PC-3 (cell line): Measurements from ENCODE around the gene RAB4B. TPM values are rescaled to one million over a fixed set of nuclear protein-coding genes. Genes with fewer than 3 reads are reported as not detected.

Experiments
- ATAC-seq: fragments of 200-7000 bp; cut with Tn5 transposase; 2 replicates; pipeline ENCODE4 v1.9.1; 2020; ENCODE audit warnings: mild to moderate bottlenecking, moderate library complexity
- BruUV-seq: library from RNA; stranded (reverse); fragments of 400-500 nt; replicated peaks from 2 replicates; lab custom pipeline; 2021; lab: Mats Ljungman, UMichigan
- CTCF ChIA-PET: fragments of 300-600 bp; sonication (Branson Sonifier 250); formaldehyde crosslinking; loops from one replicate; lab custom pipeline; 2022; ENCODE audit warnings: antibody characterized with exemption; lab: Charles Lee
- POLR2A ChIA-PET: fragments of 300-600 bp; sonication (Branson Sonifier 250); formaldehyde crosslinking; loops from one replicate; lab custom pipeline; 2022; ENCODE audit warnings: antibody characterized with exemption; ENCODE audit not compliant: unreplicated experiment; lab: Charles Lee
- DNase-seq: peaks from one replicate; pipeline ENCODE4 v3.0.0-alpha.2; 2015
- H2AFZ ChIP-seq: fragments of 300-600 bp; sonication (generic); 2 replicates; pipeline ENCODE4 v1.6.0; 2016; ENCODE audit warnings: antibody characterized with exemption, low read length
- H3F3A ChIP-seq: fragments of 300-600 bp; sonication (generic); one replicate; pipeline ENCODE4 v1.6.0; 2017; ENCODE audit warnings: antibody characterized with exemption, low read length, control low read depth, mild to moderate bottlenecking; ENCODE audit not compliant: unreplicated experiment
- H3K27ac ChIP-seq: fragments of 300-600 bp; sonication (generic); 2 replicates; pipeline ENCODE4 v1.5.1; 2016; ENCODE audit warnings: mild to moderate bottlenecking, low read length
- H3K27me3 ChIP-seq: fragments of 300-600 bp; sonication (generic); 2 replicates; pipeline ENCODE4 v1.6.1; 2016; ENCODE audit warnings: low read length, mixed read lengths
- H3K36me3 ChIP-seq: fragments of 300-600 bp; sonication (generic); 2 replicates; pipeline ENCODE4 v1.6.1; 2016; ENCODE audit warnings: low read depth, mixed run types, low read length, mixed read lengths
- H3K4me1 ChIP-seq: fragments of 300-600 bp; sonication (generic); 2 replicates; pipeline ENCODE4 v1.5.1; 2016; ENCODE audit warnings: low read length; ENCODE audit not compliant: insufficient read depth
- H3K4me2 ChIP-seq: fragments of 300-600 bp; sonication (generic); 2 replicates; pipeline ENCODE4 v1.6.0; 2016; ENCODE audit warnings: low read length
- H3K4me3 ChIP-seq: fragments of 300-600 bp; sonication (generic); 2 replicates; pipeline ENCODE4 v1.5.1; 2016; ENCODE audit warnings: mild to moderate bottlenecking, low read length, mixed read lengths
- H3K79me2 ChIP-seq: fragments of 300-600 bp; sonication (generic); 2 replicates; pipeline ENCODE4 v1.6.1; 2017; ENCODE audit warnings: low read length, mixed read lengths
- H3K9ac ChIP-seq: fragments of 300-600 bp; sonication (generic); 2 replicates; pipeline ENCODE4 v1.6.0; 2016; ENCODE audit warnings: mild to moderate bottlenecking, low read length
- H3K9me2 ChIP-seq: fragments of 300-600 bp; sonication (generic); replicated peaks from 2 replicates; pipeline ENCODE4 v1.6.1; 2016; ENCODE audit warnings: mixed run types, low read length, mixed read lengths
- H3K9me3 ChIP-seq: fragments of 300-600 bp; sonication (generic); 2 replicates; pipeline ENCODE4 v1.6.1; 2016; ENCODE audit warnings: low read length, mixed read lengths
- H4K20me1 ChIP-seq: fragments of 300-600 bp; sonication (generic); 2 replicates; pipeline ENCODE4 v1.6.1; 2016; ENCODE audit warnings: low read length, mixed read lengths
- EZH2 ChIP-seq: fragments of 300-600 bp; sonication (generic); IDR thresholded peaks from one replicate; pipeline ENCODE4 v1.6.1; 2017; ENCODE audit warnings: antibody characterized with exemption, mild to moderate bottlenecking, low read length; ENCODE audit not compliant: unreplicated experiment
- EZH2phosphoT487 ChIP-seq: fragments of 300-600 bp; sonication (generic); IDR thresholded peaks from 2 replicates; pipeline ENCODE4 v1.6.1; 2018; ENCODE audit warnings: mild to moderate bottlenecking, antibody characterized with exemption, low read length, borderline replicate concordance
- intact Hi-C: fragments of 100-400 bp; cut with micrococcal nuclease; formaldehyde crosslinking; loops from 2 replicates; pipeline ENCODE4 v1.9.0; 2023
- total RNA-seq: library from RNA; depleted of rRNA; stranded (reverse); fragments of >200 nt; gene quantifications from 2 replicates; pipeline ENCODE4 v1.2.3, GENCODE V29; 2014
- TF ChIP-seq, protein P1 (sequence below): fragments of 300-600 bp; sonication (generic); conservative IDR thresholded peaks from 2 replicates; pipeline ENCODE4 v1.5.1; 2017; ENCODE audit warnings: antibody characterized with exemption, low read depth, mild to moderate bottlenecking, low read length

Gene RAB4B
- total RNA-seq, 1 experiment from 2014 or later = 7.4 TPM

DNA sequence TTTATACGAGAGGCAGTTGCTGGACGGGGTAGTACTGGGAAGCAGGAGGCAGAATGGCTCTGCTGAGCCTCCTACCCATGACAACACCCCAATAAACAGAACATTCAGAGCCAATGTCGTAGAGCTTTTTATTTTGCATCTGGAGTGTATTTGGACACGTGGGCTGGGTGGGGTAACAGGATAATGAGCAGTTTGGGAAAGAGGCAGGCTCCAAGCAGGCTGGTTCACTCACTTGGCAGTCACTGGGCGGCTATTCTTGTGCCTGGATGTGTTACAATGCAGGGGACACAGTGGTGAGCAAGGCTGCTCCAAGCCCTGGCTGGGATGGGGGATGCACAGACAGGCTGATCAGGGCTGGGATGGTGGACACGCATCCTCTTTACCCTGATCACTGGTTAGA lies 37.3 kb upstream of the RAB4B start:
- CTCF ChIA-PET = no interaction called here
- Histone ChIP-seq H3K9ac (no peak overlapping the region), H3K27ac (no peak overlapping the region), H3K79me2 (no peaks in the 10 kb centered on the region), H2AFZ (no peak overlapping the region), H3K36me3 (peaks cover 7% of the 10 kb centered on the region; the same call in 1 of the 2 replicates), H3K4me1 (no peaks in the 10 kb centered on the region), H4K20me1 (no peaks in the 10 kb centered on the region), H3K4me3 (no peak overlapping the region), H3F3A (no peaks in the 10 kb centered on the region), H3K9me2 (no peaks in the 10 kb centered on the region), H3K9me3 (no peaks in the 10 kb centered on the region), H3K27me3 (no peaks in the 10 kb centered on the region), H3K4me2 (no peak overlapping the region)
- TF ChIP-seq, protein P1, sequence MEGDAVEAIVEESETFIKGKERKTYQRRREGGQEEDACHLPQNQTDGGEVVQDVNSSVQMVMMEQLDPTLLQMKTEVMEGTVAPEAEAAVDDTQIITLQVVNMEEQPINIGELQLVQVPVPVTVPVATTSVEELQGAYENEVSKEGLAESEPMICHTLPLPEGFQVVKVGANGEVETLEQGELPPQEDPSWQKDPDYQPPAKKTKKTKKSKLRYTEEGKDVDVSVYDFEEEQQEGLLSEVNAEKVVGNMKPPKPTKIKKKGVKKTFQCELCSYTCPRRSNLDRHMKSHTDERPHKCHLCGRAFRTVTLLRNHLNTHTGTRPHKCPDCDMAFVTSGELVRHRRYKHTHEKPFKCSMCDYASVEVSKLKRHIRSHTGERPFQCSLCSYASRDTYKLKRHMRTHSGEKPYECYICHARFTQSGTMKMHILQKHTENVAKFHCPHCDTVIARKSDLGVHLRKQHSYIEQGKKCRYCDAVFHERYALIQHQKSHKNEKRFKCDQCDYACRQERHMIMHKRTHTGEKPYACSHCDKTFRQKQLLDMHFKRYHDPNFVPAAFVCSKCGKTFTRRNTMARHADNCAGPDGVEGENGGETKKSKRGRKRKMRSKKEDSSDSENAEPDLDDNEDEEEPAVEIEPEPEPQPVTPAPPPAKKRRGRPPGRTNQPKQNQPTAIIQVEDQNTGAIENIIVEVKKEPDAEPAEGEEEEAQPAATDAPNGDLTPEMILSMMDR = no peak
- no peak for TF ChIP-seq EZH2
- TF ChIP-seq EZH2phosphoT487 = no peak
- POLR2A ChIA-PET = no interaction called here
- intact Hi-C loops = no loop called here
- DNase-seq (no peak), ATAC-seq (no peak)
- BruUV-seq = no TSS peak

DNA sequence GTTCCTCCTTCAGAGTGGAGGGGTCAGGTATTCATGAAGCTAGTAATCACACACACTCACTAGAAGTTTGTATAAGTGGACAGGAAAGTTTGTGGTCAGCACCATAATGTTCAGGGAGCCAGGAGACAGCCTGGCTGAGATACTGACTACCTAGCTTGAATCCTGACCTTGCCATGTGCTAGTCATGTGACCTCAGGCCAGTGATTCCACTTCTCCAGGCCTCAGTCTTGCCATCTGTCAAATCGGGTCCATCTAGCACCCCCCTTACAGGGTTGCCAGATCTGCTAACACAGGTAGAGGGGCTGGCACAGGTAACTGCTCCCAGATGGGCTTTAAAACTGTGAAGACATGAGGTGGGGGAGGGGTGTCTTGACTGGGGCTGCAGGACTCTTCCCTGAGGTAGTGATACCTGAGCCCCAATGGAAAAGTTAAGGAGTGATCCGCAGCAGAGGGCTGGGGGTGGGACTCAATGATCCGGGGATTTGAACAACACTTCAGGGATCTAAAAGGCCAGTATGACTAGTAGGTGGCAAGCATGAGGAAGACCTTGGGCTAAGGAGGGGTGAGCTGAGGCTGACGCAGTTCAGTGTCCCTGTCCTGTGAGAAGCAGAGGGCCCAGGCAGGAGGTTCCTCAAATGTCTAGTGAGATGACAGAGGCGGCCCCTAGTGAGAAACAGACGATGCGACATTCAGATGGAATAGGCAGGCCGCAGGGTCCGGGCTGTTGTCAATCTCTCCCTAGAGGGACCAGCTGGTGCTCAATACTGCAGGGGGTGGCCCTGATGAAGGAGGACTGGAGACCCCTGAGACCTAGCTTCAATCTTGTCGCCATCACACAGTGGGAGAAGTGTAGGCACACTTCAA lies 36.3 kb upstream of the RAB4B start:
- no peak overlapping the region for H3K27ac ChIP-seq
- H3K36me3 ChIP-seq = peaks cover 7% of the 10 kb centered on the region; the same call in 1 of the 2 replicates
- no peak for DNase-seq
- no peaks in the 10 kb centered on the region for H3K79me2 ChIP-seq
- H3K9ac ChIP-seq = no peak overlapping the region
- H3K9me3 ChIP-seq = no peaks in the 10 kb centered on the region
- ATAC-seq = no peak
- H3K27me3 ChIP-seq = no peaks in the 10 kb centered on the region
- ChIA-PET POLR2A (interaction anchor here (0.6 kb wide), 1 partner anchor 124 kb away, joined by 4 read pairs; no protein-coding TSS in a partner anchor), CTCF (no interaction called here)
- H3K9me2 ChIP-seq = no peaks in the 10 kb centered on the region
- no peaks in the 10 kb centered on the region for H3K4me1 ChIP-seq
- TF ChIP-seq, protein P1 = no peak
- TF ChIP-seq EZH2 (no peak), EZH2phosphoT487 (no peak)
- no peak overlapping the region for H3K4me2 ChIP-seq
- TSS peak; percentile 14 for BruUV-seq
- H3K4me3 ChIP-seq = no peak overlapping the region
- no peak overlapping the region for H2AFZ ChIP-seq
- no peaks in the 10 kb centered on the region for H3F3A ChIP-seq
- H4K20me1 ChIP-seq = no peaks in the 10 kb centered on the region
- intact Hi-C loops = no loop called here

DNA sequence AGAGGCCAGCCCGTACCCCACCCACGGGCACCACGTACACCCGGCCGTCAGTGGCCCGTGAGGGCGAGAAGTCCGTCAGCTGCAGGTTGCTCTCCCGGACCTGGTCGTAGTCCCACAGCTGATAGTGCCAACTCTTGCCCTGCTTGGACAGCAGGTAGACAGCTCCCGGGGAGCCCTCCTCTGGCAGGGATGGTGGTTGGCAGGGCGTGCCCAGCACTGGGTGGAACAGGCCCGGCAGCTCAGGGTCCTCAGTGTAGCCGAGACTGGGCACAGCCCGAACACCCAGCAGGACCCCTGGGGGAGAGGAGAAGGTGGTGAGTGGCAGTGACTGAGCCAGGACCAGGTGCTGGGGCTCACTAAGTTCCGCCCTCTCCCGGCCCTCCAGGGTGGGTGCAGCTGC lies 35.6 kb upstream of the RAB4B start:
- intact Hi-C loops = no loop called here
- POLR2A ChIA-PET = no interaction called here
- BruUV-seq = no TSS peak

More for the DNA sequence above, 35.6 kb upstream of the RAB4B start:
- CTCF ChIA-PET = no interaction called here
- Histone ChIP-seq H3K9me3 (no peaks in the 10 kb centered on the region), H3K36me3 (peaks cover 2% of the 10 kb centered on the region; the same call in 1 of the 2 replicates), H3K79me2 (no peaks in the 10 kb centered on the region), H3K9ac (no peak overlapping the region), H3K9me2 (no peaks in the 10 kb centered on the region), H3K4me2 (no peak overlapping the region), H3K4me1 (no peaks in the 10 kb centered on the region), H3K4me3 (no peak overlapping the region), H3F3A (no peaks in the 10 kb centered on the region), H3K27ac (no peak overlapping the region), H2AFZ (no peak overlapping the region), H4K20me1 (no peaks in the 10 kb centered on the region), H3K27me3 (no peaks in the 10 kb centered on the region)
- no peak for DNase-seq
- TF ChIP-seq EZH2phosphoT487 (no peak), EZH2 (no peak)
- TF ChIP-seq, protein P1 = no peak
- no peak for ATAC-seq
